ENCODE data around the gene RCAN2.

Gene RCAN2

DNA sequence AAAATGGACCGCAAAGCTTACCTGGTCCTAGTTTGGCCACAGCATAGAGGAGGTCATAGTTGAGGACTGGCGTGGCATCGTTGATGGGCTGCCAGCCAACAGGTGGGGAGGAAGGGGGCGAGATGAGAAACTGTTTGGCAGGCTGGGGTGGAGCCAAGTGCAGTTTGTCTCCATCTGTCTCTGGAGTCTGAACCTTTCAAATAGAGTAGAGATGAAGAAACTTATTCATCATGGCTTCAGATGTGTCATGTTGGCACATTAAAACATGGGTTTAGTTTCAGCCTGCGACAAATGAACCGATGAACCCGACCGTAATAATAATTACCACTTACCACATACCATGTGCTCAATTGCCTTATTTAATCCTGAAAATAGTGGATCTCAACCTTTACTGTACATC, 244.5 kb downstream of the RCAN2 start:
- no peak for DNase-seq

GRCh38 chr6:46246081-46246480, 245.2 kb downstream of the RCAN2 start:
- DNase-seq, result no peak

DNA sequence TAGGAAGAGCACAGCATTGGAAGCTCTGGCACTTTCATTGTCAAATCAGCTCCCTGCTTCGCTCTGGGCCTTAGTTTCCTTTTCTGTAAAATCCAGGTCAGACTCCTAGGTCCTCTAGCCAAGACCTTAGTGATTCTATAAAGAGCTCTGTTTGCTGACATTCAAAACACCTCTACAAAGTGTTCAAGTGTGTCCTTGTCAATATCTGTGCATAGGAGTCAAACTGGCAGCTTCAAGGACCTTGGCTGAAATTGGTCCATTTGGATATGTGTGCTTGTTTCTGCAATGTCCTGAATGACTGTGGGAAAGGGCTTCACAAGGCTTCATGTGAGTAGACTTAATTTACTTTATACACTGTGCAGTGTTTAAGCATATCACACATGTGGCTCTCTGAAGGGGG, 246.6 kb downstream of the RCAN2 start:
- no peak for DNase-seq

DNA sequence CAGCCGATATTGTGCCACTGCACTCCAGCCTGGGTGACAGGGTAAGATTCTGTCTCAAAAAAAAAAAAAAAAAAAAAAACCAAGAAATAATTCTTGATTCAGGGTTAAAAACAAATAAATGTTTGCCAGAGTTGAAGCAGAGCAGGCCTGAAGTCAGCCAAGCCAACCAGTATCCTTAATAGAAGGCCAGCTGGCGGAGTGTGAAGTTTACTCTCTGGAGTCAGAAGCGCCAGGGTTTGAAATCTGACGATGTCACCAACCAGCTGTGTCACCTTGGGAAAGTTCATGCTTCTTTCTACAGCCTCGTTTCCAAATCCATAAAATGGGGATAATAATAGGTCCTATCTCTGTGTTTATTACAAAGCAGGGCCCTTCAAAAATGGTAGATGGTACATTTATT, 247.5 kb downstream of the RCAN2 start:
- DNase-seq, result no peak

- no peak for DNase-seq
These were observed 248.3 kb downstream of the RCAN2 start for GRCh38 chr6:46242921-46243320.

DNA sequence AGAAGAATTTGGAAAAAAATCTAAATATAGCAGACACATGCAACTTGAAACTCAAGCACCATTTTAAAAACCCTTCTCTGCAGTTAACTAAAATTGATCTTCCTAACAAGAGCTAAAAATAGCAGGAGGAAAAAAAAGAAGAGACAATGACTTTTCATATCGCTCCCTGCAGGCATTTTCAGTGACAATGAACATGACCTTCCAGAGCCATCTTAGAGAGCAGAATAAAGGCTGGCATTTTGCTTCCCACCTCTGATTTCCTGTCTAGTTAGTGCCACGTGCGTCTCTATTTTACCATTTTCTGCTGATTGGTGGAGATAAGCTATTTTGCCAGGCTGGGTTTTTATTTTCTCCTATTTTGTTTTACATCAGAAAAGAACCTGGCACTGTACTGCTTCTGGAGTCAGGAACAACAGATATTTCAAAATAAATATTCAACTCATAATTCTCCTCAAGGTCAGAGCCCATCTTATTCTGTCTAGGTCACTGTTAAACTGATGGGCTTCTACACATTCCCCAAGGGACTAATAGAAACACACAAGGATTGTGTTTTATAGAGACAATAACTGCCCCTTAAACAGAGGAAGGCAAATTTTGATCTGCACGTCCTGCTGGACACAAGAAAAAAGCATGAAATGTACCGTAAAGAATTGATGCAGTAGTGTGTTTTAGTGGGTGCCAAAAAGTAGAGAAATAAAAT, 250.2 kb downstream of the RCAN2 start:
- no peak for DNase-seq

GRCh38 chr6:46236752-46237151, 254.5 kb downstream of the RCAN2 start:
- DNase-seq, result no peak

DNA sequence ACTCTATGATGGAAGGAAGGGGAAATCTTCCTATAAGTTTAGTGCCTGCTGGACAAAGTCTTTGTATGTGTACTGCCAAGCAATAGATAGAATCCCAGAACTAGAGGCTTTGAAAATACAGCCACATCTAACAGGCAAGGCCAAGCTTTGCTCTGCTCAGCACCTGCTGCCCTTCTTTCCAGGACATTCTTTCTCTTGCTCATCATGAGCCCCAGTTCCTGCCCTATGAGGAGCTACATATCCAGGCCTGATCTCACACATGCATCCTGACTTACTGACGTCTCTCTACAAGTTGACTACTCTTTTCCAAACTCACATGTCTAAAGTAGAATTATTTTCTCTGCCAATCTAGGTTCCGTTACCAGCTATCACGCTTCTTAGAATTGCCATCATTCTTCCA, 256.0 kb downstream of the RCAN2 start:
- no peak for DNase-seq

DNA sequence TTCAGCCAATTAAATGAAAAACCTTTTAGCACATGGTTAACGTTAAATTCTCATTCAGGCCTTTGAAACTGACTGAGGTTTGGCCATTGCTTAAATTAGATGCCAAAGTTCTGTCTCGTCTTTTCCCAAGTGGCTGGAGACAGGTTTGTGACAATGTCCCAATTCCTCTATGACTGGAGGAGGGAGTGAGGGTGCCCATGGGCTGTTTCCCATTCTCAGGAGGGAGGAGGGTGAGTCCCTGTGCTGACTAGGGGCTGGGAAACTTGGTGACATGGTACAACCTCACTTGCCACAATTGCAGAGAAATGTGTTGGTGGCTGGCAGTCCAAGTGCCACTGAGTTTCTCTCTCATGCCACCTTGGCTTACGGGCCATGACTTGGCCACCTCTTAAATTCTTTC, 256.5 kb downstream of the RCAN2 start:
- no peak for DNase-seq

DNA sequence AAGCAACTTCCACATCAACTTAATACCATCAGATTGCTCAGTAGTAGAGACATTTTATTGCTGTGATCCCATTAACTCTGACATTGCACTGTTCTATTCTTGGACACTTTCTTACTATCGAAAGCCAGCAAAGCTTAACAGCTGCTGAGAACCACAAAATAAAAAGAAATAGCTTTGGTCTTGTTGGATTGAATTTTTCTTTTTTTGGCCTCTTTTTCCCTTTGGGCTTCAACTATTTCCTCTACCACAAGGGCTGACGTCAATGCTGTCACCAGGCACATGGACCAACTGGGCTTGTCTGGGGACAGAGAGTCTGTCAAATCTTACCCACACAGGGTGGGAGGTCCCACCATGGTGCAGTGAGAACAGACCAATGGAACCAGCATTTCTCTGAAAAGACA, 257.1 kb downstream of the RCAN2 start:
- no peak for DNase-seq

DNA sequence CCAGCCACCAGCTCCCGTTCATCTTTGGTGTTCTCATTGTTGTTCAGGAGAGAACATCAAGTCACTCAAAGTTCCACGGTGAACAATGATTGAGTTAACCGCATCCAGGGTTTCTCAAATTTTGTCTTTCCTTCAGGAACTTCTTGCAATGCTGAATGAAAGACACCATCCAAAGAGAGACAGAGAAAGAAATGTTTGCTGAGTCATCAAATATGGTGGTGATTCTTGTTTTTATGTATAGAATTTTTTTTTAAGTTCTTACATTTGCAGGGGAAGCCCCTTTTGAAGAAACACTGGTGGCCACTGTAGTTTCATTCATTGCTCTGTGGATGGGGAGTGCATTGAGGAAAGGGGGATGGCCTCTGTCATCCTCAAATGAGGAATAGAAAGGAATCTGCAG, 258.1 kb downstream of the RCAN2 start:
- no peak for DNase-seq

DNA sequence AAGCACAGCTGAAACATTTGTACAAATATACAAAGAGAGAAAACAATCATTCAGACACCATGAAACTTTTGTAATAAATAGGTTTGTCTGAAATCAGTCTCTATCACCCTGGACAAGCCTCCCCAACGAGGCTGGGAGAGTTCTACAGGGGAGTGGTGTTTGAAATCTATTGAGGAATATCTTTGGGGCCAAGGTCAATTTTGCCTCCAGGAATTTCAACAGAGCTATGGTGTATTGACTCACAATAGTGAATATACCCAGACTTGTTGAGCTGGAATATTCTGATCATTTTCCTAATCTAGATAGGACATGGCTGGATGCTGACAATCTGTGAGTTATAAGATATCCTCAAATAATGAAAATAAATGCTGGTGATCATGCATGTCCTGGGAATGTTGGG, 269.0 kb downstream of the RCAN2 start:
- no peak for DNase-seq

- no peak for DNase-seq
These were observed 269.9 kb downstream of the RCAN2 start for GRCh38 chr6:46221222-46221793.

DNA sequence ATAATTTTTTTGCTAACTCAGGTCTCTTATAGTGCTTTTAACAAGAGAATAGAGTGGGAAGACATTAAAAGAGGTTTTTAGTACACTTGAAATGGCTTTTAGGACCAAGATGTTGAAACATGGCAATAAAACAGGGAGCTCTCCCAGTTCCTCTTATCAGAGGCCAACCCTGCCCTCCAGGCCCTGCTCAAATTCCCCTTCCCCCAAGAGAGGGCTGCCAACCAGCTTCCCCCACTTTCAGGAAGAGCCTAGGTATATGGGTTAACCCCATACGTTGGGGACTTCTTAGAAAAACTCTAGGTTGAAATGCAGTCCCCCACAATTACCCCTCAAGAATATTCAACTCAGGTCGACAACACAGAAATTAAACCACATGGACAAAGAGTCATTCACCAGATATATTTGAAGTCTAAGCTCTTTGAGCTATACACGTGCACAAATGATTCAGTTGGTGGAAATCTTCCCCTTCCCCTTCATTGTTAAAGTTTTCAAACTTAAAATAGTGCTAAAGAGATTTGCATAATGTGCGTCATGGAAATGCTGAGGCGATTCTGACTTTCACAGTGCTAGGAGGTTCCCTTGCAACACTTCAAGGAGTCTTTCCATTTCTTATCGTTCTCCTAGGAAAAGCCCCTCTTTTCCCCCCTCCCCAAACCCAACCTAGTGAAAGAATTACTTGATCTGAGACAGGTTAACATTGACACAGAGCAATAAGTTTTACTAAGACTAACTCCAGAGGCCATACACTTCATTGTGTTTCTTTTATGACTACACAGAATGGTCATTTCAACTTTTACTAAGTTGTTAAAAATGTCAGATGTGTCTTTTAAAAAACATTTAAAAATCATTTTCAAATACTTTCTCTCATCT, 270.7 kb downstream of the RCAN2 start:
- DNase-seq, result no peak

DNA sequence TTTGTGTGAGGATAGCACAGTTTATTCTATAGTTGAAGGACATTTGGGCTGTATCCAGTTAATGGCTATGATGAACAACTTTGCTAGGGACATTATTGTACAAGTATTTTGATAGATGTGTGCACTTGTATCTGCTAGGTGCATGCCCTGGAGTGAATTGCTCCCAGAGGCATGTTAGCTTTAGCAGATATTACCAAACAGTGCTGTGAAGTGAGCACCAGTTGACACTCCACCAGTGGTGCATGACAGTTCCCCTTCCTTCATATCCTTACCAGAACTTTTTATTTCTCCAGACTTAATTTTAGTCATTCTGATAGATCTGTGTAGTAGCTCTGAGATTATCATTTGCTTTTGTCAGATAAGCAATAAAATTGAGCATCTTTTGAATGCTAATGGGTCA, 271.6 kb downstream of the RCAN2 start:
- no peak for DNase-seq

- DNase-seq, result no peak
These were observed 272.8 kb downstream of the RCAN2 start for GRCh38 chr6:46218457-46218856.

DNA sequence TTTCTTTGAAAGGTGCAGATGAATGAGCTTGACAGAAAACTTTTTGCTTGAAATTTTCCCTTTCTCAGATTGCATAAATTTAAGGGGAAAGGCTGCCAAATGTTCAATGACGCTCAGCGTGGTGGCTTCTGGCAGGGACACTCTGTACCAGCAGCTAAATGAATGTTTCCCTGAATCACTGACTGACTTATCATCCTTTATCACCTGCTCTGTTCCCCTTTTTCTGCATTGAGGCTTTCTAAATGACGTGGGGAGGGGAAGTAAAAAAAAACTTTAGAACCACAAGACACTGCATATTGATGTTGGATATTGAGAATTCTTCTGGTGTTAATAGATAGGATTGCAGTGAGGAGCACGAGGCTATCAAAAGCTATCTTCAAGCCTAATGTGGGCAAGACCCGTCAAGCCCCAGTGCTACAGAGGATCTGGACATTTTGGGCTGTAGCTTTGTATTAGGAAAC, 273.5 kb downstream of the RCAN2 start:
- no peak for DNase-seq

- DNase-seq, result no peak
These were observed 274.4 kb downstream of the RCAN2 start for GRCh38 chr6:46216879-46217278.

DNA sequence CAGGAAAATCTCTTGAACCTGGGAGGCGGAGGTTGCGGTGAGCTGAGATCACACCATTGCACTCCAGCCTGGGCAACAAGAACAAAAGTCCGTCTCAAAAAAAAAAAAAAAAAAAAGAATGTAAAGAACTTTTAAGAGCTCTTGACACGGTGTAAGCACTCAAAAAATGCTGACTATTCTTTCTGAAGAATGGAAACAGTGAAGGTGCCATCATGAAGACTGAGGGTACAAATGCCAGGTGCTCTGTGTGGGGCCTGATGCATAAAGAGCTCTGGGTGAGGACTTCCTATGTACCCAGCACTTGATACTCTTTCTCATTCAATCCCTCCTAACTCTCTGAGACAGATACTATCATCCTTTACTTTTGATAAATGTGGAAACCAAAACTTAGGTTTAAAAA, 275.5 kb downstream of the RCAN2 start:
- no peak for DNase-seq

DNA sequence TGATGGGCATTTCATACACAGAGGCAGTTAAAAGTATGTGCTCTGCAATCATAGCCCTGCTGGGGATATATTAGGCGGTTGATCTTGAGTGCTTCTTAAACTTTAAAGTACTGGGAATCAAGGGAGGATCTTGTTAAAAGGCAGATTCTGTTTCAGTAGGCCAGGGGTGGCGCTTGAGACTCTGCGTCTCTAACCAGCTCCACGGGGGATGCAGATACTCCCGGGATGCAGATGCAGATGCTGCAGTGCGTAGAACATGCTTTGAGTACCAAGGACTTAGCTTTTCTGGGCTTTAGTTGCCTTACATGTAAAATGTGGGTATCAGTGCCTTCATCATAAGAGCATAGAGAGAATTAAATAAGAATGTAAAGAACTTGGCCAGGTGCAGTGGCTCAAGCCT, 276.0 kb downstream of the RCAN2 start:
- DNase-seq, result no peak

GRCh38 chr6:46211917-46212316, 279.3 kb downstream of the RCAN2 start:
- DNase-seq, result no peak

DNA sequence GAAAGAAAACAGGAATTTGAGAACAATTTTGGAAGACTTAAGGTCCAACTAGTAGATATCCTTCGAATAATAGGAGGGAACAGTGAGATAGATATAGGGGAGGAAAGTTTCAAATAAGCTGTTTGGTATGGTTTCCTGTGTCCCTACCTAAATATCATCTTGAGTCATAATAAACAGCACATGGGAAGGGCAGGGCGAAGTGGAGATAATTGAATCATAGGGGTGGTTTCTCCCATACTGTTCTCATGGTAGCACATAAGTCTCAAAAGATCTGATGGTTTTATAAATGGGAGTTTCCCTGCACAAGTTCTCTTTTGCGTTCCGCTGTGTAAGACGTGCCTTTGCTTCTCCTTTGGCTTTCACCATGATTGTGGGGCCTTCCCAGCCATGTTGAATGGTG, 281.0 kb downstream of the RCAN2 start:
- no peak for DNase-seq

GRCh38 chr6:46208303-46208702, 282.9 kb downstream of the RCAN2 start:
- DNase-seq, result no peak

DNA sequence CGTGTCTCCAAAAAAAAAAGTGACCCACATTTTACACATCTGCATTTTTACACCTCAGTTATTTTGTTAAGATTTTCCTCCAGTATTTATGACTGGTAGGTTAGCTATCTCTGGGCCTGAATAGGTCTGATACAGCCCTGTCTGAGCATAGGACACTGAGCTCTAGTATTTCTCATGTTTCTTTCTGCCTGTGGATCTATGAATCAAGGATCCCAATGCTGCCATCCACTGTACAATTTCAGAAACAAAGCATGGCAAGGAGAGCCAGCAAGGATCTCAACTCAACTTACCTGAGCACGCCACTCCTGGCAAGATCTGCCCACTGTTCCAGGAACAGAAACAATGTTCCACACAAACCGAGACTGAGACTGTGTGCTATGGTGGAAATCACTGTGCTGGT, 284.1 kb downstream of the RCAN2 start:
- no peak for DNase-seq
